ENCODE data around the gene OTOP2. TPM values are rescaled to one million over a fixed set of nuclear protein-coding genes. Genes with fewer than 3 reads are reported as not detected.

OTOP2 gene
- total and polyA plus RNA-seq, 9 of the 15 experiments (the other 6 are each of a cell fraction or from before 2014, with no cell fraction given) = 0.04 to 0.36 (median 0.14) TPM; not detected in 1

GRCh38 chr17:74960570-74961342, 36.7 kb downstream of the OTOP2 start (continued):
- TF ChIP-seq VEZF1 (CRISPR knock-in tag; IDR thresholded peaks at IDR 0.05) = peak; percentile 65
- no peak for TF ChIP-seq PBX2 (CRISPR knock-in tag; IDR thresholded peaks at IDR 0.05; ENCODE audit: low read depth)
- TF ChIP-seq PBX2 (tag; conservative IDR thresholded peaks at IDR 0.05; ENCODE audit: low read depth) = no peak
- TF ChIP-seq SMARCA5 (IDR thresholded peaks at IDR 0.05) = no peak
- TF ChIP-seq POLR3A (IDR thresholded peaks at IDR 0.05; ENCODE audit: borderline replicate concordance, extremely low read depth, insufficient read depth, insufficient read length) = no peak
- TF ChIP-seq ZFPM2 (CRISPR knock-in tag; IDR thresholded peaks at IDR 0.05) = no peak
- TF ChIP-seq RBM17 (IDR thresholded peaks at IDR 0.05; ENCODE audit: borderline replicate concordance, low read depth, low read length) = no peak
- TF ChIP-seq NFIC (IDR thresholded peaks at IDR 0.05) = peak; percentile 38; the same call in 1 of the 2 replicates
- TF ChIP-seq, protein P1, sequence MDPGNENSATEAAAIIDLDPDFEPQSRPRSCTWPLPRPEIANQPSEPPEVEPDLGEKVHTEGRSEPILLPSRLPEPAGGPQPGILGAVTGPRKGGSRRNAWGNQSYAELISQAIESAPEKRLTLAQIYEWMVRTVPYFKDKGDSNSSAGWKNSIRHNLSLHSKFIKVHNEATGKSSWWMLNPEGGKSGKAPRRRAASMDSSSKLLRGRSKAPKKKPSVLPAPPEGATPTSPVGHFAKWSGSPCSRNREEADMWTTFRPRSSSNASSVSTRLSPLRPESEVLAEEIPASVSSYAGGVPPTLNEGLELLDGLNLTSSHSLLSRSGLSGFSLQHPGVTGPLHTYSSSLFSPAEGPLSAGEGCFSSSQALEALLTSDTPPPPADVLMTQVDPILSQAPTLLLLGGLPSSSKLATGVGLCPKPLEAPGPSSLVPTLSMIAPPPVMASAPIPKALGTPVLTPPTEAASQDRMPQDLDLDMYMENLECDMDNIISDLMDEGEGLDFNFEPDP (CRISPR knock-in tag; IDR thresholded peaks at IDR 0.05) = no peak
- TF ChIP-seq FOXP1 (CRISPR knock-in tag; IDR thresholded peaks at IDR 0.05) = peak; percentile 94
- no peak for TF ChIP-seq ZBTB12 (CRISPR knock-in tag; IDR thresholded peaks at IDR 0.05)
- TF ChIP-seq MIER1 (IDR thresholded peaks at IDR 0.05; ENCODE audit: low read depth) = peak; percentile 72; the same call in 1 of the 2 replicates
- no peak for TF ChIP-seq TGIF2 (CRISPR knock-in tag; IDR thresholded peaks at IDR 0.05)
- TF ChIP-seq ZNF609 (CRISPR knock-in tag; IDR thresholded peaks at IDR 0.05; ENCODE audit: borderline replicate concordance) = peak; percentile 82; the same call in 1 of the 2 replicates
- TF ChIP-seq ZNF282 (CRISPR knock-in tag; IDR thresholded peaks at IDR 0.05) = no peak; the same call in 1 of the 2 replicates
